Right hindlimb (tissue), 1 donor: ENCODE data around the gene ABHD6.
A peak's percentile ranks its signal among the peaks of the same experiment; 100 is the strongest.
"Not testable (repeated sequence)": the region's sequence is repeated elsewhere in the genome, so short reads cannot be mapped to it uniquely, and the experiment has no call there.

Experiments used
- DNase-seq: peaks from one replicate; pipeline ENCODE4 v3.0.0-alpha.2; 2018

Gene ABHD6

GRCh38 chr3:58285334-58285733, 47.7 kb downstream of the ABHD6 start:
- DNase-seq, result no peak

- no peak for DNase-seq
These were observed 49.8 kb downstream of the ABHD6 start for GRCh38 chr3:58287354-58287753.

DNA sequence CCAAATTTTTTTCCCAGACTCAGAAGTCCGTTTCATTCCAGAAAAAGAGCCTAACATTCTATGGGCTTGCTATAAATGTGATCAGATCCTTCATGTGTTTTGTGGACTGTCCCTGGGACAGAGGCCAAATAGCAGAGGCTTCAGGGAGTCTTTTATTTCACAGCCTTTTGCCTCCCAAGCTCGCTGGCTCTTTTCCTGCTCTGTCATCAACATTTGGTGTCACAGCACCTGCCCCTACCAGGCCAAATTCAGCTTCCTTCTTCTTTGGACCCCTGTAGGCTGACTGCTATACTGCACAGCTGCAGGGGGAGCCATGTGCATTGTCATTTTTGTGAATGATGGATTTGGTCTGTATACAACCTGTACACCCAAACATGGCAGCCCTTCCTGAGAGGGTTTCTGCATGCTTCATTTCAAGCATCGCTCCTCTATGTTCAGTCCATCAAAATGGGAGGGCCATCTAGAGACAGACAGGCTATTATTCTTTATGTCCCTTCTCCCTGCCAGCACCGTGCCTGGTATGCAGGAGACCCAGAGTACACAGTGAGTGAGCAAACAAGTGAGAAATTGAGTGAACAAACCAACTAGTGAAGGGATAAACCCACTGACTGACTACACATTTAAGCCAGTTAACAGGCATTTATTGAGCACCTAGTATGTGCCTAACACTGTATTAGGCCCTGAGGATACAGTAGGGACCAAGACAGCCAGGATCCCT, 50.6 kb downstream of the ABHD6 start:
- DNase-seq, result peak; percentile 49

- not testable (repeated sequence) for DNase-seq
These were observed 51.5 kb downstream of the ABHD6 start for GRCh38 chr3:58288964-58289613.

GRCh38 chr3:58290446-58290845, 52.9 kb downstream of the ABHD6 start:
- DNase-seq, result not testable (repeated sequence)

DNA sequence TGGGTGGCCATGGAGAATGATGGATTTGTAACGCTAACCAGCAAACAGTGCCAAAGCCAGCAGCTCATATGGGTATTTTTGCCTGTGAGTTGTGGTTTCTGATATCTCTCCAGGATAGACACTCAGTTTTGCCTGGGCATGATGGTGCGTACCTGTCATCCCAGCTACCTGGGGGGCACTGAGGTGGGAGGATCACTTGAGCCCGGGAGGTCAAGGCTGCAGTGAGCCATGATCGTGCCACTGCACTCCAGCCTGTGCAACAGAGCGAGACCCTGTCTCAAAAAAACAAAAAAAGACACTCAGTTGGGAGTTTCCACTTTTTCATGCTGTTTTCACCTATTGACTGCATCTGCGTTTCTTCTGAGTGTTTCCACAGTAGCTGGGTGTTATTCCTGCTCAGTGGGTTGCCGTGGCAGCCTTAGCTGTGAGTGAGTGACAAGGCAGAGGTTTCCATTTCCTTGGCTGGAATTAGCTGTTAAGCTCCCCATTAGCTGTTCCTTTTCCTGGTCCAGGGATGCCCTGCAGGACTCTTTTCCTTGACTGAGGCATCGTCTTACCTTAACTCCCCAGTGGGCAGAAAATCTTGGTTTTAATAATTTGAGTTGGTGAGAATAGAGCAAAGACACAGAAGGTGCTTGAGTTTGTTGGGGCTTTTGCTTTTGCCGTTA, 54.2 kb downstream of the ABHD6 start:
- no peak for DNase-seq

DNA sequence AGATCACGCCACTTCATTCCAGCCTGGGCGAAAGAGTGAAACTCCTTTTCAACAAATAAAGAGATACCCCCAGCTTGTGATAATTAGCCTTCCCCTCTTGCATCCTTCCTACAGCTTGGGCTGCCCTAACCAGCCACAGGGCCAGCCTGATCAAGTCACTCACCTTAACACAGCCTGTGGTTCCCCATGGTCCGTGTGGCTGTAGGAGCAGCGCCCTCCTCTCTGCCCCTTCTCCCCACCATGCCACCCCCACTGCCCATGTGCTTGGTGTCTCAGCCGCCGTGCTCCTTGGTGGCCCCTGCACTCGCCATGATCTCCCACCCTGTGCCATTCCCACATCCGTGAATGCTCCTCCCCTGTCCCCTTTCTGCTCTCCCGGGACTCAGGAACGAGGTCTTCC, 55.3 kb downstream of the ABHD6 start:
- DNase-seq, result no peak

- DNase-seq, result no peak
These were observed 55.9 kb downstream of the ABHD6 start for GRCh38 chr3:58293516-58293915.

DNA sequence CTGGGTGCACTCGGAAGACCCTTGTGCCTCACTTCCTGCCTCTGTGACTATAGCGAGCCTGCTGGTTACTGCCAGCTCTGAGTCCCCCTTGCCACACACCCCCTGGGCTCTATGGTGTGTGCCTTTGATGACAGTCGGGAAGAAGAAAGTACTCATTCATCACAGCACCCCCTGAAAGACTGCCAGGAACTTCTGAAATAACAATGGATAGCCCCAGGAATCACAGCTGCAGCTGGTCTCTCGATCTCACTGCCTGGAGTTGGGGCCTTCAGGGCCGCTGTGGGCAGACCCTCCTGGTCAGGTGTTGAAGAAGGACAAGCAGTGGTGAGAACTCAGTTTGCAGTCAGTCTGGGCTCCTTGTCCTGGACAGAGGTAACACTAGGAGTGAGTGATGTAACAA, 58.7 kb downstream of the ABHD6 start:
- DNase-seq, result no peak

- DNase-seq, result no peak
These were observed 59.3 kb downstream of the ABHD6 start for GRCh38 chr3:58296843-58297242.

GRCh38 chr3:58298190-58298589, 60.6 kb downstream of the ABHD6 start:
- DNase-seq, result no peak

GRCh38 chr3:58299075-58299474, 61.5 kb downstream of the ABHD6 start:
- DNase-seq, result no peak

DNA sequence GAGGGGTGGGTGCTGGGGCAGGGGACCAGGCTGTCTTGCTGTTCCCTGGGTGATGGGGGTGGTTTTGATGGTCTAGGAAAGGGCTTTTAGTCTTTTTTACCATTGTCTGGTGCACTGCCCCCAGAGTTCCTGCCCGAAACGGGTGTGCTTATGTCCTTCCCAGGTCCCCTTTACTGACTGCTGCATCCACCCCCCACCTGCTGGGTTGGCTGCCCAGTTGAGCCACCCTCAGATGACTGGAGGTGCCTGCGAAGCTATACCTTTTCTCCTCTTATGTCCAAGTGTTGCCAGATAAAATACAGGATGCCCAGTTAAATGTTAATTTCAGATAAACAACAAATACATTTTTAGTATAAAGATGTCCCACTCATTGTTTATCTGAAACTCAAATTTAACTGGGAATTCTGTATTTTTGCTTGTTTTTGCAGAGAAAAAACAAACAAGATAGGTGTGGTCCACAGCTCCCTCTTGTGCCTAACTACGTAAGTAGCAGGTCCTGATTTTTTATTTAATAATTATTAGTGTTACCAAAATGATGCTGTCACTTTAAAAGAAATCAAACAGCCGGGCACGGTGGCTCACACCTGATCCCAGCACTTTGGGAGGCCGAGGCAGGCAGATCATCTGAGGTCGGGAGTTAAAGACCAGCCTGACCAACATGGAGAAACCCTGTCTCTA, 62.4 kb downstream of the ABHD6 start:
- no peak for DNase-seq

DNA sequence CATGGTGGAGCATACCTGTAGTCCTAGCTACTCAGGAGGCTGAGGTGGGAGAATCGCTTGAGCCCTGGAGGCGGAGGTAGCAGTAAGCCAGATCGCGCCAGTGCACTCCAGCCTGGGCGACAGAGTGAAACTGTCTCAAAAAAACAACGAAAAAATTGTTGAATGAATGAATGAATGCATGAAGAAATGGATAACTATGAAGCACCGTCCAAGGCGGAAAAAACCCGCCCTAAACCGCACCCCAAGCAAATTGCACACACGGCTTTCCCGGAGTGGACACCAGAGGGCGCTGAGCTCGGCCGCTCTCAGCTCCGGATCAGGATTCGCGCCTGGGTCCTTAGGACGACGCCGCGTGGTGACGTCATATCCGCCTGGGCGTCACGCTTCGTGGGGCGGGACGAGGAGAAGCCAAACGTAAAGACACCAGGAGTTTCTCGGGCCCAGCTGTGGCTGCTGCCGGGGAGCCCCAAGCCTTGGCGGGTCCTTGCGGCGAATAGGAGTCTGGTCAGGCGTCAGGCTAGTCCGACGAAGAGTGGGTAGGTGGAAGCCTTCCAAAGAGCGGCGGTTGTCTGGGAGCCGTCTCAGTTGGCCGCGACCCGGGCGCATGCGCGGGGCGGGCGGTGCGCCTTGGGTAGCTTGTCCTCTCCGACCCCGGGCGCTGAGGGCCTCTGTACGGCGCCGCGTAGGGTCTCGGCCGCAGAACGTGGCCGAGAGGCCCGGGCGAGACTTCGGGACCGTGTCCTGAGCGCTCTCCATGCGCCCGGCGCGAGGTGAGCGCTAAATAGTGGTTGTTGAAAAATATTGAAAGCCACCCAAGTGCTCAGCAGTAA, 68.5 kb downstream of the ABHD6 start, which contains the start of the genes HTD2 and RPP14:
Gene HTD2, plus strand, starts transcription at position 639 of the 830 bp plus-strand sequence. CDS start 11,094 bp downstream, outside the sequence.
Gene RPP14, plus strand, starts transcription at position 364 of the 830 bp plus-strand sequence. CDS start 4,085 bp downstream, outside the sequence.
- DNase-seq, result peak; percentile 98

DNA sequence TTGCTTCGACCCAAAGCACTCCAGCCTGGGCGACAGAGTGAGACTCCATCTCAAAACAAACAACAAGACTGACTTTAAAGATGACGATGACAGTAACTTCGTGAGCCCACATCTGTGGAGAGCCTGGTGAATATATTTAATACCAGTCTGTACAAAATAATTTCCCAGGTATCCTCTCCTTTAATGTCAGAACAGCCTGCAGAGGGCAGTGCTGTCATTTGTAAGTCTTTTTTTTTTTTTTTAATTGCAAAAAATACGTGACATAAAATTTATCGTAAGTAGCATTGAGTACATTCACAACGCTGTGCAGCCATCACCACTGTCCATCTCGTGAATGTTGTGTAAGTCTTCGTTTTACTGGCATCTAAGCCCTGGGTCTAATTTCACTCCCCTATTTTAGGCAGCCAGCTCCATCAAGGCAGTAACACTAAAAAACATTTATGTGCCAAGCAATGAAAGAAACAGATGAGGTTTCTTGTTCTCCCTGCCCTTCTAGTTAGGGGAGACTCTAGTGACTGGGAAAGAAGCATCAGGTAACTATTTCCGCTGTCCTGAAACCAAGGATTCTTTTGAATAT, 70.1 kb downstream of the ABHD6 start:
- no peak for DNase-seq

DNA sequence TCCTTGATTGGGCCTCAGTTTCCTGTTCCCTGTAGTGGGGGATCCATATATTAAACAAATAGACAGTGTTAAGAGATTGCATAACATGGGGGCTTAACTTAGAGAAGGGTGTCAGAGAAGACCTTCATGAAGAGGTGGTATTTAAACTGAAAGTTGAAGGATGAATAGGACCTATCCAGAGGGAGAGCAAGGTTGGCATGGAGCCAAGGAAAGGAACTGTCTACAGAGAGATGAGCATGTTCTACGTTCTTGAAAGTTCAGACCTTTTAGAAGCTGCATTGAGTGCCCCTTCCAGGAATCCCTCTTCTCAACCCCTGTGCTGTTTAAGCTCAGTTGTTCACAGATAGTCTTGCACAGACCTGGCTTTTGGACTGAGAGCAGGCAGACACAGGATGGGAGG, 71.1 kb downstream of the ABHD6 start:
- no peak for DNase-seq

DNA sequence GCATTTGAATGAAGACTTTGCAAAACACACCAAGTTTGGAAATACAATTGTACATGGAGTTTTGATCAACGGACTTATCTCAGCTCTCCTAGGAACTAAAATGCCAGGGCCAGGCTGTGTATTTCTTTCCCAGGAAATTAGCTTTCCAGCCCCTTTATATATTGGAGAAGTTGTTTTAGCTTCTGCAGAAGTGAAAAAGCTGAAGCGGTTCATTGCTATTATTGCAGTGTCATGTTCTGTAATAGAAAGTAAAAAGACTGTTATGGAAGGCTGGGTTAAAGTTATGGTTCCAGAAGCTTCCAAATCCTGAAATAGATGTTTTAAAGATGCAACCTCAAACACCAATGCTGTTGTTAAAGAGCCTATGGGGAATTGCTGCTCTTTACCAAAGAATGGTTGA, 80.2 kb downstream of the ABHD6 start:
- DNase-seq, result no peak

DNA sequence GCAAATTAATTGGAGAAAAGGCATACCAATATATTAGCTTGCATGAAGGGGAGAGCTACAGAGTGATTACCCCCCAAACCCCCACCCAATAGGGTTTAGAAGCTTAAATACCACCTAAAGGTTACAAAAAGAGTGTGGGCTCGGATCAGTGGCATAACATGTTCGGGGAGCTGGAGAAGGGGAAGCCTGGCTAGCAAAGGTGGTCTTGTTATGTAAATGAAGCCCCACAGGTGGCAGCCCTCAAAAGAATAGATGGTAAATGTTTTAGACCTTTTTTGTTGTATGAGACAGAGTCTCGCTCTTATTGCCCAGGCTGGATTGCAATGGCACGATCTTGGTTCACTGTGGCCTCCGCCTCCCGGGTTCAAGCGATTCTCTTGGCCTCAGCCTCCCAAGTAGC, 84.2 kb downstream of the ABHD6 start:
- no peak for DNase-seq

DNA sequence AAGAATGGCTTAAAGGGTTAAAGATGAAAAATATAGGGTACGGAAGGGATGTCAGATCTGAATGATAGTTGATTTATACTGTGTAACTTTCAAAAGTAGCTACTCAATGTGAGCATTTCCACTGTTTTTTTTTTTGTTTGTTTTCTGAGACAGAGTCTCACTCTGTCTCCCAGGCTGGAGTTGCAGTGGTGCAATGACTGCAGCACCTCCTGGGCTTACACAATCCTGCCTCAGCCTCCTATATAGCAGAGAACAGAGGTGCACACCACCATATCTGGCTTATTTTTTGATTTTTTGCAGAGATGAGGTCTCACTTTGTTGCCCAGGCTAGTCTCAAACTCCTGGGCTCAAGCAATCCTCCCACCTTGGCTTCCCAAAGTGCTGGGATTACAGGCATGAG, 85.2 kb downstream of the ABHD6 start:
- no peak for DNase-seq

DNA sequence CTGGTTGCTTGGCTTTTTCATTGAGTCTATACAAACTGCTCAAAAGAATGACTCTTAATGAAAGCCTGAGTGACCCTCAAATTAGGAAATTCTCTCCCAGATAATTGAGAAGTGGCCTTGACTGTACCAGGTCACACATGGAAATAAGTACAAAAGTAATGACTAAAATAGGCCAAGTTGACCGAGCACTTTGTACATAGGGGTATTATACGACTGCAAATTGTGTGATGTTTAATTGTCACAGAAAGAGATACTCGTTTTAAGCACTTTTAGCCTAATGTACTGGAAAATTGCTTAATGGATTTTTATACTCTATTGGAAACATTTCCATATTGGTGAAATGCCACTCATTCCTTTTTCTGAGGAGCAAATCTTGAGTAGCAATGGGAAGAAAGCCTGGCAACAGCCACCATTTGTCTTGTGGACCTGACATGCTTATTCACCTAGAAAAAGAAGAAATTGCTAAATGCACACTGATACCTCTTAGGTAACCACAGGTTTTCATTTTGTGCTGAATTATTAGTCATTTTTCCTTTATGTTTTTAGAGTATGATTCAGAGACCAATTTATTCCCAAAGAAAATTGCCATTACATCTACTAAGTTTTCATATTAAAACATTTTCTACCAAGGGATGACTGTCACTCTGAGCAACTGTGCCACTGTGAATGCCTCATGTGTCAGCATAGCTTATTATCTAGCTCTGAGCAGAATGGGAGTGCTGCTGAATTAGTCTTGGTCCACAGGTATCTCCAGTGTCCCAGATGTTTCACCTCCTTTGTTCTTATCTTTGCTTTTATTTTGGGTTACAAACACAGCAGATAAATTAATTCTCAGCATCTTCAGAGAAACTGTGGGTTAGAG, 86.2 kb downstream of the ABHD6 start:
- no peak for DNase-seq
